K562 (cell line): ENCODE results near the gene PRMT6. TPM values are rescaled to one million over a fixed set of nuclear protein-coding genes. Genes with fewer than 3 reads are reported as not detected.
"Not testable (repeated sequence)": the region's sequence is repeated elsewhere in the genome, so short reads cannot be mapped to it uniquely, and the experiment has no call there.

Source experiments
- ATAC-seq: fragments of 200-7000 bp; cut with Tn5 transposase; 3 replicates; pipeline ENCODE4 v1.9.1; 2020; ENCODE audit warnings: moderate library complexity
- BruUV-seq: library from RNA; stranded (reverse); fragments of 400-500 nt; replicated peaks from 2 replicates; lab custom pipeline; 2021; lab: Mats Ljungman, UMichigan
- CTCF ChIA-PET: fragments of 300-600 bp; formaldehyde crosslinking; extraction: SDS; loops from one replicate; lab custom pipeline; 2021; ENCODE audit warnings: low intra/inter-chr PET ratio; lab: Yijun Ruan, JAX
- POLR2A ChIA-PET: fragments of 300-600, 350-650 bp; sonication (Branson Sonifier 250); formaldehyde crosslinking; extraction: SDS; loops from one replicate; lab custom pipeline; 2021; ENCODE audit warnings: antibody characterized with exemption, inconsistent platforms; lab: Yijun Ruan, JAX
- DNase-seq, 4 experiments: peaks; one replicate each; pipeline versions ENCODE4 v3.0.0 to v3.0.0-alpha.2; 2011 to 2018; ENCODE audit warnings: low spot score in 3 of 4, mixed read lengths in 3 of 4; ENCODE audit errors: extremely low read depth in 1 of 4
- FAIRE-seq: peaks from 2 replicates; lab custom pipeline; 2011; peaks lifted over from hg19 to GRCh38; lab: Jason Lieb, UNC
- H2AFZ ChIP-seq: 2 replicates; pipeline ENCODE4 v1.6.0; 2011; ENCODE audit warnings: low read depth, low read length, control low read depth, inconsistent platforms
- H3K27ac ChIP-seq: fragments of 200-600 bp; 3 replicates; pipeline ENCODE4 v1.8.0; 2011; ENCODE audit warnings: low read depth, mild to moderate bottlenecking, control low read depth, inconsistent platforms, low read length, moderate library complexity, mixed read lengths; ENCODE audit errors: extremely low read depth
- H3K27me3 ChIP-seq, 2 experiments: fragments of 300-600 bp in 1 of 2; 2 replicates in 1 of 2; 3 replicates in 1 of 2; pipeline versions ENCODE4 v1.6.0 to v1.8.0; 2011; ENCODE audit warnings: inconsistent platforms in 2 of 2, low read length in 2 of 2, mild to moderate bottlenecking in 1 of 2, mixed read lengths in 1 of 2, moderate library complexity in 1 of 2; ENCODE audit not compliant: control insufficient read depth in 2 of 2, insufficient read depth in 2 of 2
- H3K36me3 ChIP-seq: fragments of 300-600 bp; 3 replicates; pipeline ENCODE4 v1.8.0; 2011; ENCODE audit warnings: mild to moderate bottlenecking, low read length, inconsistent platforms; ENCODE audit not compliant: control insufficient read depth, insufficient read depth
- H3K4me1 ChIP-seq, 2 experiments: fragments of 200-600 bp in 1 of 2; replicated peaks in 1 of 2; 2 replicates in 1 of 2; 3 replicates in 1 of 2; pipeline versions ENCODE4 v1.5.1 to v1.8.0; 2011; ENCODE audit warnings: inconsistent platforms in 2 of 2, low read length in 2 of 2, mild to moderate bottlenecking in 1 of 2, mixed read lengths in 1 of 2, moderate library complexity in 1 of 2; ENCODE audit not compliant: control insufficient read depth in 2 of 2, insufficient read depth in 2 of 2
- H3K4me2 ChIP-seq: 2 replicates; pipeline ENCODE4 v1.6.1; 2011; ENCODE audit warnings: low read length, control low read depth, inconsistent platforms, mixed read lengths; ENCODE audit not compliant: insufficient read depth
- H3K4me3 ChIP-seq: fragments of 200-600 bp; sonication (generic), shearing (Covaris generic); 2 replicates; pipeline ENCODE4 v1.5.1; 2016; ENCODE audit warnings: control low read depth, inconsistent platforms
- H3K79me2 ChIP-seq: fragments of 200-600 bp; 3 replicates; pipeline ENCODE4 v1.8.0; 2011; ENCODE audit warnings: low read length, inconsistent platforms; ENCODE audit not compliant: control insufficient read depth, insufficient read depth
- H3K9ac ChIP-seq, 2 experiments: 2 replicates each; pipeline versions ENCODE4 v1.6.0 to v1.6.1; 2011; ENCODE audit warnings: low read depth in 2 of 2, low read length in 2 of 2, control low read depth in 1 of 2, inconsistent platforms in 1 of 2, mild to moderate bottlenecking in 1 of 2, mixed read lengths in 1 of 2; ENCODE audit not compliant: insufficient read depth in 1 of 2
- H3K9me1 ChIP-seq: one replicate; pipeline ENCODE4 v1.6.0; 2011; ENCODE audit warnings: inconsistent platforms, mild to moderate bottlenecking, low read length, moderate library complexity; ENCODE audit not compliant: control insufficient read depth, insufficient read depth
- H3K9me3 ChIP-seq: replicated peaks from 2 replicates; pipeline ENCODE4 v1.5.1; 2011; ENCODE audit warnings: low read depth, low read length, inconsistent platforms; ENCODE audit not compliant: control insufficient read depth, insufficient read depth
- H4K20me1 ChIP-seq: replicated peaks from 2 replicates; pipeline ENCODE4 v1.6.1; 2011; ENCODE audit warnings: low read length, inconsistent platforms, mixed read lengths; ENCODE audit not compliant: control insufficient read depth, insufficient read depth
- ZBTB11 ChIP-seq, 3 experiments: fragments of 200-800 bp in 1 of 3; fragments of 250-450 bp in 1 of 3; fragments of 450-650 bp in 1 of 3; sonication (Bioruptor Pico) in 1 of 3; sonication (Bioruptor generic) in 1 of 3; formaldehyde crosslinking in 1 of 3; IDR thresholded peaks; 2 replicates each; pipeline versions ENCODE4 v1.6.1 to v1.8.0; 2016 to 2022; ENCODE audit warnings: mild to moderate bottlenecking in 2 of 3, missing genetic modification characterization in 2 of 3, missing compliant biosample characterization in 1 of 3, moderate library complexity in 1 of 3
- WGBS: fragments of 100-300 bp; shearing (Covaris generic); methylation state at CpG from one replicate; pipeline ENCODE4 v1.1.6; 2016; ENCODE audit warnings: low coverage, mixed read lengths; ENCODE audit not compliant: insufficient coverage; ENCODE audit errors: missing lambda C conversion rate; 5-methylcytosine and 5-hydroxymethylcytosine counted together
- in situ Hi-C: fragments of 300-500 bp; cut with MboI; formaldehyde crosslinking; loops from 4 replicates; pipeline ENCODE4 v1.15.0; 2018; ENCODE audit warnings: inconsistent platforms, mixed read lengths
- intact Hi-C: fragments of 100-400 bp; cut with micrococcal nuclease; formaldehyde crosslinking; loops from 2 replicates; pipeline ENCODE4 v1.14.2; 2022
- polyA plus RNA-seq, 8 experiments: library from polyadenylated mRNA; depleted of rRNA in 4 of 8; stranded (reverse) in 5 of 8; unstranded in 3 of 8; fragments of >200 nt; fragmentation: Nextera tagmentation in 2 of 8; fragmentation: Illumina TruSeq in 1 of 8; extraction: Ambion mirVana in 2 of 8; extraction: Trizol in 1 of 8; gene quantifications; 2 replicates each; pipeline versions ENCODE4 v1.2.1 to v1.2.3, GENCODE V29; 2011 to 2014; ENCODE audit warnings: inconsistent platforms in 1 of 8, missing spikeins in 1 of 8
- total RNA-seq, 7 experiments: library from RNA; depleted of rRNA in 6 of 7; stranded (reverse); fragments of >200 nt in 6 of 7; fragmentation: Illumina TruSeq in 2 of 7; extraction: Trizol in 2 of 7; gene quantifications; 2 replicates each; pipeline versions ENCODE4 v1.2.1 to v1.2.3, GENCODE V29; 2011 to 2021; ENCODE audit warnings: low replicate concordance in 1 of 7

Gene PRMT6
- total and polyA plus RNA-seq, 9 of the 15 experiments (the other 6 are each of a cell fraction or from before 2014, with no cell fraction given): 6.1 to 36.9 (median 29.4) TPM

- TF ChIP-seq ZBTB11 (CRISPR knock-in tag; IDR thresholded peaks at IDR 0.05): peak in 1 of 3 experiments; percentile 55; a peak in 2 of 6 replicates
- TF ChIP-seq, all 486 proteins: peak for 1; not testable (repeated sequence) for 485
- H3K79me2 ChIP-seq, H3K9me3 ChIP-seq, H3K9me1 ChIP-seq, H3K27ac ChIP-seq, POLR2A ChIA-PET, H4K20me1 ChIP-seq, in situ Hi-C loops, H3K4me1 ChIP-seq, H3K36me3 ChIP-seq, intact Hi-C loops, H3K9ac ChIP-seq, H3K4me3 ChIP-seq, CTCF ChIA-PET, BruUV-seq, H2AFZ ChIP-seq, DNase-seq, FAIRE-seq, H3K27me3 ChIP-seq, H3K4me2 ChIP-seq, ATAC-seq: not testable (repeated sequence)
- 0% methylated on average over 1 of the region's 1 CpG for WGBS
Measured at GRCh38 chr1:107093395-107093794, 36.9 kb downstream of the PRMT6 start.
